HEK293 (cell line): ENCODE measurements around the gene RNASE4.

Source experiments
- CTCF ChIA-PET: fragments of 350-600 bp; formaldehyde crosslinking; extraction: SDS; loops from one replicate; lab custom pipeline; 2021; ENCODE audit warnings: antibody characterized with exemption; lab: Yijun Ruan, JAX
- POLR2A ChIA-PET: fragments of 300-600 bp; formaldehyde crosslinking; extraction: SDS; loops from one replicate; lab custom pipeline; 2020; ENCODE audit warnings: antibody characterized with exemption, inconsistent platforms; lab: Yijun Ruan, JAX
- H3K27ac ChIP-seq: fragments of 200-500 bp; sonication (Bioruptor generic); 2 replicates; pipeline ENCODE4 v1.5.1; 2014; ENCODE audit warnings: low read depth, low read length, control low read depth, inconsistent platforms; ENCODE audit errors: extremely low read depth
- H3K36me3 ChIP-seq, 2 experiments: fragments of 200-500 bp in 1 of 2; sonication (Bioruptor generic) in 1 of 2; 1 replicate in 1 of 2; 2 replicates in 1 of 2; pipeline ENCODE4 v1.5.1; 2014 to 2017; ENCODE audit warnings: inconsistent platforms in 2 of 2, low read length in 2 of 2; ENCODE audit not compliant: control insufficient read depth in 2 of 2, insufficient read depth in 1 of 2
- H3K4me1 ChIP-seq: fragments of 200-500 bp; sonication (Bioruptor generic); 2 replicates; pipeline ENCODE4 v1.5.1; 2014; ENCODE audit warnings: mild to moderate bottlenecking, low read length, inconsistent platforms; ENCODE audit not compliant: control insufficient read depth, insufficient read depth
- H3K4me3 ChIP-seq: 2 replicates; pipeline ENCODE4 v1.5.1; 2011; ENCODE audit warnings: low read depth, mild to moderate bottlenecking, control low read depth, low read length, moderate library complexity
- H3K9me3 ChIP-seq: fragments of 200-500 bp; sonication (Bioruptor generic); 2 replicates; pipeline ENCODE4 v1.5.1; 2014; ENCODE audit warnings: low read depth, low read length, inconsistent platforms; ENCODE audit not compliant: control insufficient read depth, insufficient read depth
- MYNN ChIP-seq: fragments of 450-650 bp; formaldehyde crosslinking; IDR thresholded peaks from 2 replicates; pipeline ENCODE4 v1.5.1; 2016; ENCODE audit warnings: missing biosample characterization, missing genetic modification characterization, borderline replicate concordance
- SALL2 ChIP-seq: fragments of 450-650 bp; formaldehyde crosslinking; IDR thresholded peaks from 2 replicates; pipeline ENCODE4 v1.5.0; 2017; ENCODE audit warnings: missing biosample characterization, mild to moderate bottlenecking, missing genetic modification characterization, borderline replicate concordance
- ZBTB21 ChIP-seq: fragments of 450-650 bp; formaldehyde crosslinking; IDR thresholded peaks from 2 replicates; pipeline ENCODE4 v1.5.1; 2017; ENCODE audit warnings: missing biosample characterization, missing genetic modification characterization
- ZFP41 ChIP-seq: fragments of 450-650 bp; formaldehyde crosslinking; IDR thresholded peaks from 2 replicates; pipeline ENCODE4 v1.5.1; 2016; ENCODE audit warnings: missing biosample characterization, missing genetic modification characterization, borderline replicate concordance
- ZNF132 ChIP-seq: fragments of 450-650 bp; formaldehyde crosslinking; IDR thresholded peaks from 2 replicates; pipeline ENCODE4 v1.5.1; 2017; ENCODE audit warnings: missing biosample characterization, missing genetic modification characterization, borderline replicate concordance
- ZNF2 ChIP-seq: fragments of 450-650 bp; formaldehyde crosslinking; IDR thresholded peaks from 2 replicates; pipeline ENCODE4 v1.5.1; 2016; ENCODE audit warnings: missing biosample characterization, missing genetic modification characterization
- ZNF423 ChIP-seq: fragments of 450-650 bp; formaldehyde crosslinking; IDR thresholded peaks from 2 replicates; pipeline ENCODE4 v1.5.1; 2016; ENCODE audit warnings: missing biosample characterization, missing genetic modification characterization
- ZNF501 ChIP-seq: fragments of 450-650 bp; formaldehyde crosslinking; IDR thresholded peaks from 2 replicates; pipeline ENCODE4 v1.5.1; 2016; ENCODE audit warnings: missing biosample characterization, missing genetic modification characterization
- ZNF530 ChIP-seq: fragments of 450-650 bp; formaldehyde crosslinking; IDR thresholded peaks from 2 replicates; pipeline ENCODE4 v1.5.1; 2016; ENCODE audit warnings: low read depth, missing biosample characterization, missing genetic modification characterization
- TF ChIP-seq, protein P1 (sequence below): fragments of 450-650 bp; formaldehyde crosslinking; IDR thresholded peaks from 2 replicates; pipeline ENCODE4 v1.5.1; 2016; ENCODE audit warnings: missing biosample characterization, missing genetic modification characterization
- TF ChIP-seq, protein P2 (sequence below): fragments of 450-650 bp; formaldehyde crosslinking; conservative IDR thresholded peaks from 2 replicates; pipeline ENCODE4 v1.5.1; 2016; ENCODE audit warnings: low read depth, missing biosample characterization, missing genetic modification characterization
- TF ChIP-seq, protein P3 (sequence below): fragments of 450-650 bp; formaldehyde crosslinking; IDR thresholded peaks from 2 replicates; pipeline ENCODE4 v1.5.1; 2016; ENCODE audit warnings: missing biosample characterization, missing genetic modification characterization
- TF ChIP-seq, protein P4 (sequence below): fragments of 450-650 bp; formaldehyde crosslinking; conservative IDR thresholded peaks from 2 replicates; pipeline ENCODE4 v1.5.1; 2016; ENCODE audit warnings: low read depth, missing biosample characterization, missing genetic modification characterization

Gene RNASE4

DNA sequence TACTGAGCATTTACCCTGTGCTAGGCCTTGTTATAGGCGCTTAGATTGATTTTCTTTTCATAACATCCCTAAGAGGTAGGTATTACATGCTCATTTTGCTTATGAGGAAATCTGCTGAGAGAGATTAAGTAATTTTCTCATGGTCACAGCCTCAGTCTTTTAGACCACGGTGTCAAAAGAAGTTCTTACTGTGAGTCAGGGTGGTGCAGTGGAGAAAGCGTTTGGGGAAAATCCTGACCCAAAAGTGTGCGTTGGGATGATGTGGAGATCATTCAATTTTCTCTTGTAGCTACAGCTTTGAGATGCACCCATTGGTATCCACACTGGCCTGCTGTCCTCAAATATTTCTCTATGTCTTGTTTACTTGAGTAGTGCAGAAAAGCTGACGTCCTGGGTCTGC is 12.4 kb downstream of the RNASE4 start:
- Histone ChIP-seq H3K4me1 (no peaks in the 10 kb centered on the region), H3K36me3 (no peaks in the 10 kb centered on the region), H3K4me3 (no peak overlapping the region), H3K27ac (no peak overlapping the region), H3K9me3 (no peaks in the 10 kb centered on the region)
- TF ChIP-seq, protein P1, sequence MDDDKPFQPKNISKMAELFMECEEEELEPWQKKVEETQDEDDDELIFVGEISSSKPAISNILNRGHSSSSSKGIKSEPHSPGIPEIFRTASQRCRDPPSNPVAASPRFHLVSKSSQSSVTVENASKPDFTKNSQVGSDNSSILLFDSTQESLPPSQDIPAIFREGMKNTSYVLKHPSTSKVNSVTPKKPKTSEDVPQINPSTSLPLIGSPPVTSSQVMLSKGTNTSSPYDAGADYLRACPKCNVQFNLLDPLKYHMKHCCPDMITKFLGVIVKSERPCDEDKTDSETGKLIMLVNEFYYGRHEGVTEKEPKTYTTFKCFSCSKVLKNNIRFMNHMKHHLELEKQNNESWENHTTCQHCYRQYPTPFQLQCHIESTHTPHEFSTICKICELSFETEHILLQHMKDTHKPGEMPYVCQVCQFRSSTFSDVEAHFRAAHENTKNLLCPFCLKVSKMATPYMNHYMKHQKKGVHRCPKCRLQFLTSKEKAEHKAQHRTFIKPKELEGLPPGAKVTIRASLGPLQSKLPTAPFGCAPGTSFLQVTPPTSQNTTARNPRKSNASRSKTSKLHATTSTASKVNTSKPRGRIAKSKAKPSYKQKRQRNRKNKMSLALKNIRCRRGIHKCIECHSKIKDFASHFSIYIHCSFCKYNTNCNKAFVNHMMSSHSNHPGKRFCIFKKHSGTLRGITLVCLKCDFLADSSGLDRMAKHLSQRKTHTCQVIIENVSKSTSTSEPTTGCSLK (tag by site-specific recombination), result no peak
- TF ChIP-seq ZFP41 (tag by site-specific recombination), result no peak
- TF ChIP-seq ZNF2 (tag by site-specific recombination), result no peak
- no peak for TF ChIP-seq ZNF423 (tag by site-specific recombination)
- TF ChIP-seq, protein P2, sequence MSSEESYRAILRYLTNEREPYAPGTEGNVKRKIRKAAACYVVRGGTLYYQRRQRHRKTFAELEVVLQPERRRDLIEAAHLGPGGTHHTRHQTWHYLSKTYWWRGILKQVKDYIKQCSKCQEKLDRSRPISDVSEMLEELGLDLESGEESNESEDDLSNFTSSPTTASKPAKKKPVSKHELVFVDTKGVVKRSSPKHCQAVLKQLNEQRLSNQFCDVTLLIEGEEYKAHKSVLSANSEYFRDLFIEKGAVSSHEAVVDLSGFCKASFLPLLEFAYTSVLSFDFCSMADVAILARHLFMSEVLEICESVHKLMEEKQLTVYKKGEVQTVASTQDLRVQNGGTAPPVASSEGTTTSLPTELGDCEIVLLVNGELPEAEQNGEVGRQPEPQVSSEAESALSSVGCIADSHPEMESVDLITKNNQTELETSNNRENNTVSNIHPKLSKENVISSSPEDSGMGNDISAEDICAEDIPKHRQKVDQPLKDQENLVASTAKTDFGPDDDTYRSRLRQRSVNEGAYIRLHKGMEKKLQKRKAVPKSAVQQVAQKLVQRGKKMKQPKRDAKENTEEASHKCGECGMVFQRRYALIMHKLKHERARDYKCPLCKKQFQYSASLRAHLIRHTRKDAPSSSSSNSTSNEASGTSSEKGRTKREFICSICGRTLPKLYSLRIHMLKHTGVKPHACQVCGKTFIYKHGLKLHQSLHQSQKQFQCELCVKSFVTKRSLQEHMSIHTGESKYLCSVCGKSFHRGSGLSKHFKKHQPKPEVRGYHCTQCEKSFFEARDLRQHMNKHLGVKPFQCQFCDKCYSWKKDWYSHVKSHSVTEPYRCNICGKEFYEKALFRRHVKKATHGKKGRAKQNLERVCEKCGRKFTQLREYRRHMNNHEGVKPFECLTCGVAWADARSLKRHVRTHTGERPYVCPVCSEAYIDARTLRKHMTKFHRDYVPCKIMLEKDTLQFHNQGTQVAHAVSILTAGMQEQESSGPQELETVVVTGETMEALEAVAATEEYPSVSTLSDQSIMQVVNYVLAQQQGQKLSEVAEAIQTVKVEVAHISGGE (tag by site-specific recombination), result no peak
- TF ChIP-seq, protein P3, sequence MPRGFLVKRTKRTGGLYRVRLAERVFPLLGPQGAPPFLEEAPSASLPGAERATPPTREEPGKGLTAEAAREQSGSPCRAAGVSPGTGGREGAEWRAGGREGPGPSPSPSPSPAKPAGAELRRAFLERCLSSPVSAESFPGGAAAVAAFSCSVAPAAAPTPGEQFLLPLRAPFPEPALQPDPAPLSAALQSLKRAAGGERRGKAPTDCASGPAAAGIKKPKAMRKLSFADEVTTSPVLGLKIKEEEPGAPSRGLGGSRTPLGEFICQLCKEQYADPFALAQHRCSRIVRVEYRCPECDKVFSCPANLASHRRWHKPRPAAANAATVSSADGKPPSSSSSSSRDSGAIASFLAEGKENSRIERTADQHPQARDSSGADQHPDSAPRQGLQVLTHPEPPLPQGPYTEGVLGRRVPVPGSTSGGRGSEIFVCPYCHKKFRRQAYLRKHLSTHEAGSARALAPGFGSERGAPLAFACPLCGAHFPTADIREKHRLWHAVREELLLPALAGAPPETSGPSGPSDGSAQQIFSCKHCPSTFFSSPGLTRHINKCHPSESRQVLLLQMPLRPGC (tag by site-specific recombination), result no peak
- TF ChIP-seq ZNF132 (tag by site-specific recombination), result no peak
- TF ChIP-seq, protein P4, sequence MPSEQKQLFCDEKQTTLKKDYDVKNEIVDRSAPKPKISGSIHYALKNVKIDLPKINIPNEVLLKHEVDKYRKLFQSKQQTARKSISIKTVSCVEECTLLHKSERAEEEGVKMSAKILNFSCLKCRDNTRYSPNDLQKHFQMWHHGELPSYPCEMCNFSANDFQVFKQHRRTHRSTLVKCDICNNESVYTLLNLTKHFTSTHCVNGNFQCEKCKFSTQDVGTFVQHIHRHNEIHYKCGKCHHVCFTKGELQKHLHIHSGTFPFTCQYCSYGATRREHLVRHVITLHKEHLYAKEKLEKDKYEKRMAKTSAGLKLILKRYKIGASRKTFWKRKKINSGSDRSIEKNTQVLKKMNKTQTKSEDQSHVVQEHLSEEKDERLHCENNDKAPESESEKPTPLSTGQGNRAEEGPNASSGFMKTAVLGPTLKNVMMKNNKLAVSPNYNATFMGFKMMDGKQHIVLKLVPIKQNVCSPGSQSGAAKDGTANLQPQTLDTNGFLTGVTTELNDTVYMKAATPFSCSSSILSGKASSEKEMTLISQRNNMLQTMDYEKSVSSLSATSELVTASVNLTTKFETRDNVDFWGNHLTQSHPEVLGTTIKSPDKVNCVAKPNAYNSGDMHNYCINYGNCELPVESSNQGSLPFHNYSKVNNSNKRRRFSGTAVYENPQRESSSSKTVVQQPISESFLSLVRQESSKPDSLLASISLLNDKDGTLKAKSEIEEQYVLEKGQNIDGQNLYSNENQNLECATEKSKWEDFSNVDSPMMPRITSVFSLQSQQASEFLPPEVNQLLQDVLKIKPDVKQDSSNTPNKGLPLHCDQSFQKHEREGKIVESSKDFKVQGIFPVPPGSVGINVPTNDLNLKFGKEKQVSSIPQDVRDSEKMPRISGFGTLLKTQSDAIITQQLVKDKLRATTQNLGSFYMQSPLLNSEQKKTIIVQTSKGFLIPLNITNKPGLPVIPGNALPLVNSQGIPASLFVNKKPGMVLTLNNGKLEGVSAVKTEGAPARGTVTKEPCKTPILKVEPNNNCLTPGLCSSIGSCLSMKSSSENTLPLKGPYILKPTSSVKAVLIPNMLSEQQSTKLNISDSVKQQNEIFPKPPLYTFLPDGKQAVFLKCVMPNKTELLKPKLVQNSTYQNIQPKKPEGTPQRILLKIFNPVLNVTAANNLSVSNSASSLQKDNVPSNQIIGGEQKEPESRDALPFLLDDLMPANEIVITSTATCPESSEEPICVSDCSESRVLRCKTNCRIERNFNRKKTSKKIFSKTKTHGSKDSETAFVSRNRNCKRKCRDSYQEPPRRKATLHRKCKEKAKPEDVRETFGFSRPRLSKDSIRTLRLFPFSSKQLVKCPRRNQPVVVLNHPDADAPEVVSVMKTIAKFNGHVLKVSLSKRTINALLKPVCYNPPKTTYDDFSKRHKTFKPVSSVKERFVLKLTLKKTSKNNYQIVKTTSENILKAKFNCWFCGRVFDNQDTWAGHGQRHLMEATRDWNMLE (tag by site-specific recombination), result no peak
- no peak for TF ChIP-seq ZNF501 (tag by site-specific recombination)
- TF ChIP-seq ZBTB21, result no peak
- no peak for TF ChIP-seq MYNN (tag by site-specific recombination)
- no peak for TF ChIP-seq ZNF530 (tag by site-specific recombination)
- TF ChIP-seq SALL2 (tag by site-specific recombination), result no peak
- ChIA-PET POLR2A (no interaction called here), CTCF (interaction anchor here (0.5 to 5.1 kb wide), 18 partner anchors 8 to 396 kb away, joined by 3 to 44 read pairs (median 4); partner anchors contain the start of gene ANG)
